Epithelial cell of prostate (primary cell): ENCODE measurements around the gene YPEL2.

Experiments used
- DNase-seq: peaks from one replicate; pipeline ENCODE4 v3.0.0-alpha.2; 2011; ENCODE audit warnings: low read depth, low spot score
- H3K27ac ChIP-seq: fragments of 450-650 bp; 2 replicates; pipeline ENCODE4 v1.5.1; 2017; ENCODE audit warnings: mild to moderate bottlenecking

The YPEL2 gene

GRCh38 chr17:59355030-59355701 lies 23.7 kb downstream of the YPEL2 start:
- DNase-seq: no peak
- H3K27ac ChIP-seq: no peak overlapping the region

GRCh38 chr17:59355702-59356325 lies 24.4 kb downstream of the YPEL2 start:
- no peak for DNase-seq
- H3K27ac ChIP-seq: no peak overlapping the region

GRCh38 chr17:59356543-59357218 lies 25.2 kb downstream of the YPEL2 start:
- no peak overlapping the region for H3K27ac ChIP-seq
- DNase-seq: no peak

- no peak for DNase-seq
- no peak overlapping the region for H3K27ac ChIP-seq
These were observed 25.8 kb downstream of the YPEL2 start for GRCh38 chr17:59357219-59357697.

GRCh38 chr17:59357929-59358328 lies 26.5 kb downstream of the YPEL2 start:
- peak overlapping the region; percentile 38 for H3K27ac ChIP-seq
- DNase-seq: peak; percentile 64

- peak; percentile 68 for DNase-seq
- H3K27ac ChIP-seq: peak overlapping the region; percentile 15
These were observed 29.9 kb downstream of the YPEL2 start for GRCh38 chr17:59361386-59361785.

GRCh38 chr17:59361916-59362810 lies 30.7 kb downstream of the YPEL2 start:
- H3K27ac ChIP-seq: peak overlapping the region; percentile 15
- DNase-seq: peak; percentile 64

GRCh38 chr17:59362811-59363205 lies 31.4 kb downstream of the YPEL2 start:
- H3K27ac ChIP-seq: no peak overlapping the region
- no peak for DNase-seq

- no peak for DNase-seq
- no peak overlapping the region for H3K27ac ChIP-seq
These were observed 34.0 kb downstream of the YPEL2 start for GRCh38 chr17:59365383-59365981.

GRCh38 chr17:59366040-59366757 lies 34.7 kb downstream of the YPEL2 start:
- no peak overlapping the region for H3K27ac ChIP-seq
- DNase-seq: no peak

- peak overlapping the region; percentile 30 for H3K27ac ChIP-seq
- no peak for DNase-seq
These were observed 35.6 kb downstream of the YPEL2 start for GRCh38 chr17:59366773-59367656.

- peak overlapping the region; percentile 30 for H3K27ac ChIP-seq
- DNase-seq: no peak
These were observed 36.2 kb downstream of the YPEL2 start for GRCh38 chr17:59367657-59368045.

GRCh38 chr17:59368218-59368857 lies 36.9 kb downstream of the YPEL2 start:
- peak overlapping the region; percentile 30 for H3K27ac ChIP-seq
- no peak for DNase-seq

- DNase-seq: no peak
- H3K27ac ChIP-seq: no peak overlapping the region
These were observed 37.8 kb downstream of the YPEL2 start for GRCh38 chr17:59369031-59369975.

- DNase-seq: no peak
- H3K27ac ChIP-seq: peak overlapping the region; percentile 48
These were observed 39.3 kb downstream of the YPEL2 start for GRCh38 chr17:59370593-59371299.

- DNase-seq: no peak
- H3K27ac ChIP-seq: peak overlapping the region; percentile 48
These were observed 40.1 kb downstream of the YPEL2 start for GRCh38 chr17:59371416-59372100.
